WTC11 (cell line): ENCODE data around the gene INPP5K. TPM values are rescaled to one million over a fixed set of nuclear protein-coding genes. Genes with fewer than 3 reads are reported as not detected.
A peak's percentile ranks its signal among the peaks of the same experiment; 100 is the strongest.
"Not testable (repeated sequence)": the region's sequence is repeated elsewhere in the genome, so short reads cannot be mapped to it uniquely, and the experiment has no call there.

ENCODE experiments used
- ATAC-seq: fragments of 200-7000 bp; cut with Tn5 transposase; 2 replicates; pipeline ENCODE4 v1.10.0; 2021; ENCODE audit warnings: mild to moderate bottlenecking, moderate library complexity
- CTCF ChIA-PET: fragments of 300-600 bp; sonication (Branson Sonifier 250); formaldehyde crosslinking; loops from one replicate; lab custom pipeline; 2021; ENCODE audit warnings: antibody characterized with exemption; lab: Charles Lee
- POLR2A ChIA-PET: fragments of 350-600 bp; sonication (Branson Sonifier 250); formaldehyde crosslinking; loops from one replicate; lab custom pipeline; 2021; ENCODE audit warnings: antibody characterized with exemption; lab: Charles Lee
- DNase-seq: peaks from one replicate; pipeline ENCODE4 v3.0.0; 2021; ENCODE audit warnings: low spot score
- H3K27ac Mint-ChIP-seq: 2 replicates; pipeline ENCODE4 v1.8.0; 2021; ENCODE audit warnings: mixed read lengths
- H3K27me3 Mint-ChIP-seq: 2 replicates; pipeline ENCODE4 v1.8.0; 2021; ENCODE audit warnings: low read depth, mild to moderate bottlenecking, moderate library complexity, mixed read lengths
- H3K36me3 Mint-ChIP-seq: 2 replicates; pipeline ENCODE4 v1.8.0; 2021; ENCODE audit warnings: mixed read lengths
- H3K4me1 Mint-ChIP-seq: 2 replicates; pipeline ENCODE4 v1.8.0; 2022; ENCODE audit warnings: mixed read lengths
- H3K4me3 Mint-ChIP-seq: 2 replicates; pipeline ENCODE4 v1.8.0; 2021; ENCODE audit warnings: mild to moderate bottlenecking, moderate library complexity, mixed read lengths
- H3K9me3 Mint-ChIP-seq: 2 replicates; pipeline ENCODE4 v1.8.0; 2021; ENCODE audit warnings: mixed read lengths
- ARID4B ChIP-seq: sonication (generic); formaldehyde crosslinking; IDR thresholded peaks from 2 replicates; pipeline ENCODE4 v1.8.0; 2023; ENCODE audit warnings: missing genetic modification reagents, mild to moderate bottlenecking, borderline replicate concordance
- CREB1 ChIP-seq: sonication (generic); formaldehyde crosslinking; IDR thresholded peaks from 2 replicates; pipeline ENCODE4 v1.8.0; 2023; ENCODE audit warnings: mild to moderate bottlenecking, missing genetic modification reagents
- CREM ChIP-seq: sonication (generic); formaldehyde crosslinking; IDR thresholded peaks from 2 replicates; pipeline ENCODE4 v1.8.1; 2022; ENCODE audit warnings: mild to moderate bottlenecking, missing genetic modification reagents, moderate library complexity
- CTCF ChIP-seq: fragments of 200-600 bp; IDR thresholded peaks from 2 replicates; pipeline ENCODE4 v1.8.0; 2022; ENCODE audit warnings: antibody characterized with exemption
- ELF4 ChIP-seq: sonication (generic); formaldehyde crosslinking; IDR thresholded peaks from 2 replicates; pipeline ENCODE4 v1.8.1; 2022; ENCODE audit warnings: low read depth, mild to moderate bottlenecking, moderate library complexity, missing genetic modification reagents
- EMX1 ChIP-seq: fragments of 250-450 bp; sonication (Bioruptor Pico); IDR thresholded peaks from 2 replicates; pipeline ENCODE4 v1.8.0; 2021; ENCODE audit warnings: mild to moderate bottlenecking
- GABPB1 ChIP-seq: sonication (generic); formaldehyde crosslinking; IDR thresholded peaks from 2 replicates; pipeline ENCODE4 v1.8.1; 2023; ENCODE audit warnings: mild to moderate bottlenecking, missing genetic modification reagents
- GTF2I ChIP-seq: fragments of 250-450 bp; sonication (Bioruptor Pico); conservative IDR thresholded peaks from 2 replicates; pipeline ENCODE4 v1.4.0; 2021; ENCODE audit warnings: mild to moderate bottlenecking
- IRF1 ChIP-seq: sonication (generic); formaldehyde crosslinking; IDR thresholded peaks from 2 replicates; pipeline ENCODE4 v1.8.0; 2023; ENCODE audit warnings: missing genetic modification reagents
- MXD4 ChIP-seq: fragments of 250-450 bp; sonication (Bioruptor Pico); IDR thresholded peaks from 2 replicates; pipeline ENCODE4 v1.8.0; 2021; ENCODE audit warnings: mild to moderate bottlenecking, moderate library complexity, borderline replicate concordance
- NR2C2 ChIP-seq: sonication (generic); formaldehyde crosslinking; IDR thresholded peaks from 2 replicates; pipeline ENCODE4 v1.8.0; 2022; ENCODE audit warnings: mild to moderate bottlenecking, missing genetic modification reagents
- OVOL2 ChIP-seq: fragments of 250-450 bp; sonication (Bioruptor Pico); IDR thresholded peaks from 2 replicates; pipeline ENCODE4 v1.9.0; 2021; ENCODE audit warnings: mild to moderate bottlenecking, borderline replicate concordance
- SOX15 ChIP-seq: fragments of 250-450 bp; sonication (Bioruptor Pico); IDR thresholded peaks from 2 replicates; pipeline ENCODE4 v1.9.0; 2021; ENCODE audit warnings: mild to moderate bottlenecking
- USF2 ChIP-seq: sonication (generic); formaldehyde crosslinking; IDR thresholded peaks from 2 replicates; pipeline ENCODE4 v1.8.1; 2023; ENCODE audit warnings: mild to moderate bottlenecking, missing genetic modification reagents, moderate library complexity
- ZBTB21 ChIP-seq: sonication (generic); formaldehyde crosslinking; IDR thresholded peaks from 2 replicates; pipeline ENCODE4 v1.8.1; 2023; ENCODE audit warnings: mild to moderate bottlenecking, missing genetic modification reagents, borderline replicate concordance
- ZNF232 ChIP-seq: sonication (generic); formaldehyde crosslinking; IDR thresholded peaks from 2 replicates; pipeline ENCODE4 v1.8.0; 2022; ENCODE audit warnings: mild to moderate bottlenecking, missing genetic modification reagents
- ZNF263 ChIP-seq: sonication (generic); formaldehyde crosslinking; IDR thresholded peaks from 2 replicates; pipeline ENCODE4 v1.8.1; 2022; ENCODE audit warnings: low read depth, mild to moderate bottlenecking, moderate library complexity, missing genetic modification reagents
- ZNF281 ChIP-seq: sonication (generic); formaldehyde crosslinking; IDR thresholded peaks from 2 replicates; pipeline ENCODE4 v1.8.0; 2023; ENCODE audit warnings: mild to moderate bottlenecking, missing genetic modification reagents
- ZNF317 ChIP-seq: sonication (generic); formaldehyde crosslinking; IDR thresholded peaks from 2 replicates; pipeline ENCODE4 v1.8.1; 2023; ENCODE audit warnings: low read depth, mild to moderate bottlenecking, moderate library complexity, missing genetic modification reagents, borderline replicate concordance
- ZNF532 ChIP-seq: fragments of 250-450 bp; sonication (Bioruptor Pico); IDR thresholded peaks from 2 replicates; pipeline ENCODE4 v1.9.0; 2021; ENCODE audit warnings: mild to moderate bottlenecking, borderline replicate concordance
- total RNA-seq: library from RNA; stranded (reverse); gene quantifications from 3 replicates; pipeline ENCODE4 v1.2.3, GENCODE V29; 2021

The INPP5K gene
- total RNA-seq, 1 experiment from 2014 or later: 26.8 TPM

GRCh38 chr17:1454541-1454940, 61.9 kb downstream of the INPP5K start (continued):
- no peak for TF ChIP-seq ZNF281 (CRISPR knock-in tag)
- TF ChIP-seq NR2C2 (CRISPR knock-in tag): no peak
- TF ChIP-seq USF2 (CRISPR knock-in tag): no peak
- no peak for TF ChIP-seq ZNF263 (CRISPR knock-in tag)
- no peak for TF ChIP-seq OVOL2 (CRISPR knock-in tag)
- TF ChIP-seq CREM: no peak
- no peak for TF ChIP-seq CREB1 (CRISPR knock-in tag)
- no peak for TF ChIP-seq EMX1 (CRISPR knock-in tag)
- TF ChIP-seq MXD4 (CRISPR knock-in tag): no peak
- TF ChIP-seq, all 79 proteins: peak for 0

- H3K9me3 Mint-ChIP-seq, ATAC-seq: not testable (repeated sequence)
Observed at GRCh38 chr17:1453694-1454093, 62.7 kb downstream of the INPP5K start.

GRCh38 chr17:1452836-1453235, 63.6 kb downstream of the INPP5K start:
- POLR2A ChIA-PET: no interaction called here
- Mint-ChIP-seq H3K4me3 (no peak overlapping the region), H3K36me3 (peaks cover 25% of the 10 kb centered on the region), H3K4me1 (peaks cover 24% of the 10 kb centered on the region), H3K27me3 (no peaks in the 10 kb centered on the region; the same call in 1 of the 2 replicates), H3K9me3 (no peaks in the 10 kb centered on the region), H3K27ac (peak overlapping the region; percentile 86)
- CTCF ChIA-PET: no interaction called here
- DNase-seq (no peak), ATAC-seq (no peak)
- TF ChIP-seq ZNF317 (CRISPR knock-in tag) (no peak), ARID4B (CRISPR knock-in tag) (no peak), CTCF (no peak), GTF2I (CRISPR knock-in tag) (no peak), ZBTB21 (no peak), IRF1 (CRISPR knock-in tag) (no peak), ELF4 (no peak), ZNF232 (CRISPR knock-in tag) (no peak), ZNF263 (CRISPR knock-in tag) (no peak), SOX15 (CRISPR knock-in tag) (no peak), ZNF532 (CRISPR knock-in tag) (no peak)

More at GRCh38 chr17:1453694-1454093, 62.7 kb downstream of the INPP5K start:
- DNase-seq: not testable (repeated sequence)
- H3K36me3 Mint-ChIP-seq: peaks cover 23% of the 10 kb centered on the region
- peaks cover 24% of the 10 kb centered on the region for H3K4me1 Mint-ChIP-seq
- TF ChIP-seq GABPB1 (CRISPR knock-in tag): 0 out of 2 replicates have a peak, but pooled peaks have one; percentile 37
- TF ChIP-seq, all 79 proteins: peak for 1; not testable (repeated sequence) for 78
- POLR2A ChIA-PET, H3K27me3 Mint-ChIP-seq: not testable (repeated sequence)
- CTCF ChIA-PET: interaction anchor here (0.9 kb wide), 1 partner anchor 176 kb away, joined by 3 read pairs; no protein-coding TSS in a partner anchor
- H3K27ac Mint-ChIP-seq: peak overlapping the region; percentile 86; the same call in 1 of the 2 replicates
- peak overlapping the region; percentile 42 for H3K4me3 Mint-ChIP-seq
